Left renal pelvis (tissue), 4 donors: Measurements from ENCODE around the gene SERPINA12. TPM values are rescaled to one million over a fixed set of nuclear protein-coding genes. Genes with fewer than 3 reads are reported as not detected.
"Not testable (repeated sequence)": the region's sequence is repeated elsewhere in the genome, so short reads cannot be mapped to it uniquely, and the experiment has no call there.

Source experiments
- DNase-seq, 4 donors: peaks; one replicate each; pipeline ENCODE4 v3.0.0-alpha.2; 2013; ENCODE audit warnings: low read depth in 4 of 4, low spot score in 3 of 4
- polyA plus RNA-seq, 4 donors: library from polyadenylated mRNA; unstranded; fragments of 120-200 nt; gene quantifications; one replicate each; pipeline ENCODE4 v1.2.1, GENCODE V29; 2013; ENCODE audit not compliant: insufficient read length in 4 of 4

The SERPINA12 gene
- polyA plus RNA-seq, 4 donors: 0.33 to 0.37 (median 0.36) TPM; not detected in 1

GRCh38 chr14:94538070-94538740 lies 28.9 kb upstream of the SERPINA12 start:
- no peak for DNase-seq

- DNase-seq: no peak
Observed at GRCh38 chr14:94536836-94537235, 27.6 kb upstream of the SERPINA12 start.

DNA sequence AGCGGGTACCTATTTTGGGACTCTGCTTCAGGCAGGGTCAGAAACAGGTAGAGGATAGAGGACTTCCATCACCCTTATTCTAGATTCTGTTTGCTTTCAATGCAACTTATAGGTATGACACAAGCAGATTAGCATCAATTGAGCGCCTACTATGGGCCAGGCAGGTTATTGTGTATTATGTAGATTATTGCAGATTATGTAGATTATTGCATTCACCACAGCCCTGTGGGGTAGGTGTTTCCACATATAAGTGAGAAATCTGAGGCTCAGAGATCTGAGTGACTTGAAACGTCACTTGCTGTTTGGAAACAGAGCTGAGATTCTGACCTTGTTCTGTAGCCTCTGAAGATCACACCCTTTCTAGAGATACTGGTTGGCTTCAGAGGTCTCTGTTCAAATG lies 26.2 kb upstream of the SERPINA12 start:
- DNase-seq: no peak

DNA sequence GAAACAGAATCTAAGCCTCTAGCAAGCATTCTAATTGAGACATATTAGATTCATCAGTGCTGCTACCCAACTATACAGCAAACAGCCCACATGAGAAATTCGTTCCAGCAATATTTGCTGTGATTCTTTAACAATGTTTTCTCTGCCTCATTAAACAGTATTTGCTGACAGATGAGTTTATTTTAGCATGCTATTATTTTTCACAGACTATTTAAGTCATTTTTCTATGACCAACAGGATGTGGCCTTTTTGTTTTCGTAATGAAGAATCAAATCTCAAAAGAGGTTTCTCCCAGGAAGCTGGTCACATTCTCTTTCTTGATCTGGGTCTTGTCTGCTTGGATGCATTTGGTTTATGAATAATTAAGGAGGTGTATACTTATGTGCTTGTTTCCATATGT lies 23.2 kb upstream of the SERPINA12 start:
- DNase-seq: no peak

DNA sequence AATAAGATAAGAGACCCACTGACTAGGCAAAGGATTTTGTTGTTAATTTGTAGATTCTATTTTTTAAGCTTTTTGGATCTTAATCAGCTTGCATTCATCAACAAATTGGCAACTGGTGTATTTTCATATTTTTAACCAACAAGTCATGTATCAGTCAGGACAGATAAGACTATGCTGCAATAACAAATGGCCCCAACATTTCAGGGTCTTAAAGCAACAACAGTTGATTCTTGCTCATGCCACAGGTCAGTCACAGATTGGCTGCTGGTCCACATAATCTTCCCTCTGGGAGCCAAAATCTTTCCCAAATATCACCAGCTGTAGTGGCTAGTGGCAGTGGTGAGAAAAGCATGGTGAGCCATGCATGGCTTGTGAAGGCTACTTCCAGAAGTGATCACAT lies 21.9 kb upstream of the SERPINA12 start:
- DNase-seq: no peak

GRCh38 chr14:94524093-94524492 lies 14.8 kb upstream of the SERPINA12 start:
- no peak for DNase-seq

- no peak for DNase-seq
Observed at GRCh38 chr14:94523265-94523664, 14.0 kb upstream of the SERPINA12 start.

- no peak for DNase-seq
Observed at GRCh38 chr14:94522115-94522724, 13.0 kb upstream of the SERPINA12 start.

DNA sequence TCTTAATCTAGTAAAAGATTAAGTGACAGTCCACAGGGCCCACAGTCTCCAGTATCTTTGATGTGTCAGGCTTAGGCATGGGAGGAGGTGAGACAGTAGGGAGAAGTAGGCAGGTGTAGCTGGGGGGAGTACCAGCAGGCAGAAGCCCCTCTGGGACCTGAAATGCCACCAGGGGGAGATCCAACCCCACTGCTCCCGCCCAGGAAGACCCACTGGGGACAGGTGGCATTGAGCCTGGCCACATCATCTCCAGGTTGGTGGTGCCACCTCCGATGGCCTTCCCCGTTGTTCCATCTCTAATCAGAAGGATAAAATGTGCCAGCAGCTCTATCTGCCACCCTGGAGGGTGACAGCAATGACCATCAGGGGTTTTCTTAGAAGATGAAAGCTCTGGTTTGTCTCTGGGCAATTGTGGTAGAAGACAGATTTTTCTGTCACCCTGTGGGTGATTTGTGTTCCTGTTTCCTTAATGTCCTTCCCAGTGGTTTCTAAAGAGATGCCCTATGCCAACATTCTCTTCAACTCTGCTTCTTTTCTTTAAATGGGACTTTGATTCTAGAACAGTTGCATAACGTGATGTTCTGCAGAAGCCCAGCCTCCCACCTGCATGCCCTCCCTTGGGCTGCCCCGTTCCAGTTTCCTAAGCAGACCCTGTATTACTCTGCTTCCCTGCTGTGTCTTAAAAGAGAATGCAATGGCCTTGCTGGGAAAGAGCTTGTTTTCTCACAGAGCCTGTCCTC lies 12.3 kb upstream of the SERPINA12 start:
- no peak for DNase-seq

DNA sequence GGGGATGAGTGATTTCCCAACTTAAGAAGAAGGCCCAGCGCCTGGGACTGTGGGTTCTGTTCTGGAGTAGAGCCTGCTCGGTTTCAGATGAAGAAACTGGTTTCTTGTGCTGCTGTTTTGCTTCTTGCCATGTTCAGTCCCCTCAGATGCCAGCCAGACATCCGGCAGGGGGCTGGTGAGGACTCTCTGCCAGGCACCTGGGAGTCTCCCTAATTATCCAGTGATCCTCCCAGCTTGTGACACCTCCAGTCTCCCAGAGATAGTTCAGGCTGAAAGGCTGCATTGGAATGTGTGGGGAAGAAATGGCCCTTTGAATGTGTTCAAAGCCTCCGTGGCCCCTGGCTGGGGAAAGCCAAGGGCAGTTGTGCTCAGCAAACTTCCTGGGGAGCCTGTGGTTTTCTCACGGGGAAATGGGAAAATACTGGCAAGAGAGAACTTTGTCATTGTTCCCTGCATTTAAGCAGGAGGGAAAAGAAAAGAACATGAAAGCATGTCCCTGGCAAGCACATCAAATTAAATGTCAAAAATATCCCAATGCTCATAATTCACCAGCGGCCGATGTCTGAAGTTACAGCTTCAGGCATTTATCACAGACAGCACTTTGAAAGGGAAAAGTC lies 8.5 kb upstream of the SERPINA12 start:
- no peak for DNase-seq

DNA sequence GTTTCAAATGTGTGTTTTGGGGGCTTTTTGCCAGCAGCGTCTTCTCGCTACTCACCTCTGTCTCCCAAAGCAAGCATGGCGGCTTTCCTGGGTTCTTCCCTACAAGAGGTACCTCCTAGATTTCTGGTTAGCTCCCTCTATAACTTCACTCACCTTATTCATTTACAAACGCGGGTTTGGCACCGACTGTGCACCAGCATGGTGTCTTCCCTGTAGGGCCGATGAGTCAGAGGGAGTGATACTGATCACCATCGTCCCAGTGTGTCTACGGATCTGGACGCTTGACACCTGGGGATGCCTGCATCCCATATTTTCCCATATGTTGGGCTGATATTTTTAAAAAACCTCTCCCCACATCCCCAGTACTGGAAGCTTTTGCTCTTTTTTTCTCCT lies 8.0 kb upstream of the SERPINA12 start:
- no peak for DNase-seq

GRCh38 chr14:94515856-94516255 lies 6.6 kb upstream of the SERPINA12 start:
- DNase-seq: no peak

GRCh38 chr14:94515426-94515825 lies 6.2 kb upstream of the SERPINA12 start:
- DNase-seq: no peak

DNA sequence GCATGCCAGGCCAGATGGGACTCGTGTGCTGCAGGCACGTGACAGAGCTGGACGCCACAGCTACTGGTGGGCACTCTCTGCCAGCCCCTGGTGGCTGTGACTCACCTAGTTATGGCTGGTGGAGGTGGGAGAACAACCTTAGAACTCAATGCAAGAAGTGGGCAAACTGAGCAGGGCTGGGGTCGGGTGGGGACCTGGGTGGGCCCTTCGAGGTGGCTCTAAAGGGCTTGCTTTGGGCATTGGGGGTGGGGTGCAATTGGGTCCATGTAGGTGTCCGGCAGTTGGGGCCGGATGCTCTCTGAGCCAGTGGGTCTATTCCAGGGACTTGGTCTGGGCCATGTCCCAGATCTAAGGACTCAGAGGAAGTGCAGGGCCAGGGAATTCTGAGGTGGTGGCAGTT lies 5.1 kb upstream of the SERPINA12 start:
- no peak for DNase-seq

- DNase-seq: not testable (repeated sequence)
Observed at GRCh38 chr14:94510481-94510880, 1.2 kb upstream of the SERPINA12 start.

GRCh38 chr14:94505641-94506040 lies 3.6 kb downstream of the SERPINA12 start:
- no peak for DNase-seq

GRCh38 chr14:94505206-94505605 lies 4.1 kb downstream of the SERPINA12 start:
- DNase-seq: no peak

DNA sequence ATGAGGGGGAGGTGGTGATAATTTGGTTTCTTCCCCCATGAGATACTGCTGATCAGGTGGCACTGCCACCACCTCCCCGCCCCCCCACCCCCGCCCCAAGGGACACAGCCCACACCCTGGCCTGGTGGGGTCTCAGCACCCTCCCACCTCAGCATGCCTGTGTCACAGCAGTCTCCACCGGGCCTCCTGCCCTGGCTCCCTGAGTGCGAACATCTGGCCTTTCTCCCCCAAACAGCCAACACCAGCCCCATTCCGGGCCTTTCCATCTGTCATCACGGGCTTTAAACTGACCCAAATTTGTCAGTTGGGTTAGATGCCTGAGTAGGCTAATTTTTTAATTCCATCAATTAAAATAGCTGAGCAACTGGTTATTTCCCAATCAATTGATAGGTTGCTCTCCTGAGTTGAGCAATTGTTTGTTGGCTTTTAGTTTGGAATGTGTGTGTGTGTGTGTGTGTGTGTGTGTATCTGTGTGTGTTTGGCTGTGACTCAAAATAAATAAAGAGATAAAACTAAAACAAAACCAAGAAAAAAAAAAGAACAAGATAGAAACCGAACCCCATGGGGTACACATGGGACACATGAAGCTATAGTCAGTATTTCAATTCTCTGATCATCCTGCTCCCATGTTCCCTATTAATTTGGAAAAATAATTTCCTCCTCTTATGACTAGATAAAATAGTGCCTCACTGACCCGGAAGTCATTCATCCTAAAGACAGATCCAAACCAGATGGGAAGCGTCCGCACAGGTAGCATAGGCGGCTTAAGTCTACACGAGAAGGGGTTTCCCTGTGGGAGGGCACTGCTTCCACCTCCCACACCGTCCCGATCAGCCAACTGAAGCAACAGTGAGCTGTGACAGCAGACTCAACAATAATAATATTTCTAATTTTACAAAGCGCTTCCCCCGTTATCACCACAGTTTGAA lies 7.4 kb downstream of the SERPINA12 start:
- no peak for DNase-seq

DNA sequence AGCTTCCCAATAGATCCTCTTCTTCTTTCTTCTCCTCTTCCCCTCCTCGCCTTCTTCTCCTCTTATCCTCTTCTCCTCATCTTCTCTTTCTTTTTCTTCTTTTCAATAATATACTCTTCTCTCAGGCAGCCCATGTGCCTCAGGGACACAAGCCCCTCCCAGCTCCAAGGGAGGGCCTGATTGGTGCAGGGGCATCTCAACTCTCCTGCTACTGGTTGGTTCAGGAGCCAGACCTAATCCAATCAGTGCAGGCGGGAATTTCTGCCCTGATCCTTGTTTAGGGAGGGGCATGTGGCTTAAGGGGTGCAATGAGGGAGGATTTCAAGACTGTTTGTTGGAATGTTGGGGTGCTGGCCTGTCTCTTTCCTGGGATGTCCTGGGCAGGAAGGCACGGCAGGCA lies 9.0 kb downstream of the SERPINA12 start:
- DNase-seq: no peak

- no peak for DNase-seq
Observed at GRCh38 chr14:94499673-94500072, 9.6 kb downstream of the SERPINA12 start.
